ENCODE measurements around the gene SETDB2.

SETDB2 gene

DNA sequence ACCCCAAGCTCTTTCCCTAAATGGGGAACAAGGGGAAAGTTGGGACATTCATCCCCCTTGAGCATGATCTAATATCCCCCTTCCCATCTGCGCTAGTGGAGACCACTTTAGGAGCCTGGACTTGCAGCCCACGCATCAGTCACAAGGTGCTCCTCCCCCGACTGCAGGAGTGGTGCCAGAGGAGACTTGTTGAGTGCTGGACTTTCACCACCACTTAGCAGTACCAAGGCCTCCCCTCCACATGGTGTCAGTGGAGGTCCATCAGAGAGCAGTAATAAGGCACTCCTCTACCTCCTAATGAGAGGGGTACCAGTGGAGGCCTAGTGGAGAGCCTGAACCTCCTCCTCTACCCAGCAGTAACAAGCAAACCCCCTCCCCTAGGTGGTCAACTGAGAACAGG lies 22.7 kb upstream of the SETDB2 start:
- no peak overlapping the region for H3K27ac ChIP-seq
- DNase-seq (ENCODE audit: low spot score), result no peak
- POLR2A ChIA-PET (ENCODE audit: low non-redundant PET), result no interaction called here
- CTCF ChIA-PET, result no interaction called here
- TF ChIP-seq, protein P1, sequence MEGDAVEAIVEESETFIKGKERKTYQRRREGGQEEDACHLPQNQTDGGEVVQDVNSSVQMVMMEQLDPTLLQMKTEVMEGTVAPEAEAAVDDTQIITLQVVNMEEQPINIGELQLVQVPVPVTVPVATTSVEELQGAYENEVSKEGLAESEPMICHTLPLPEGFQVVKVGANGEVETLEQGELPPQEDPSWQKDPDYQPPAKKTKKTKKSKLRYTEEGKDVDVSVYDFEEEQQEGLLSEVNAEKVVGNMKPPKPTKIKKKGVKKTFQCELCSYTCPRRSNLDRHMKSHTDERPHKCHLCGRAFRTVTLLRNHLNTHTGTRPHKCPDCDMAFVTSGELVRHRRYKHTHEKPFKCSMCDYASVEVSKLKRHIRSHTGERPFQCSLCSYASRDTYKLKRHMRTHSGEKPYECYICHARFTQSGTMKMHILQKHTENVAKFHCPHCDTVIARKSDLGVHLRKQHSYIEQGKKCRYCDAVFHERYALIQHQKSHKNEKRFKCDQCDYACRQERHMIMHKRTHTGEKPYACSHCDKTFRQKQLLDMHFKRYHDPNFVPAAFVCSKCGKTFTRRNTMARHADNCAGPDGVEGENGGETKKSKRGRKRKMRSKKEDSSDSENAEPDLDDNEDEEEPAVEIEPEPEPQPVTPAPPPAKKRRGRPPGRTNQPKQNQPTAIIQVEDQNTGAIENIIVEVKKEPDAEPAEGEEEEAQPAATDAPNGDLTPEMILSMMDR (conservative IDR thresholded peaks at IDR 0.05; ENCODE audit: low read depth), result no peak

DNA sequence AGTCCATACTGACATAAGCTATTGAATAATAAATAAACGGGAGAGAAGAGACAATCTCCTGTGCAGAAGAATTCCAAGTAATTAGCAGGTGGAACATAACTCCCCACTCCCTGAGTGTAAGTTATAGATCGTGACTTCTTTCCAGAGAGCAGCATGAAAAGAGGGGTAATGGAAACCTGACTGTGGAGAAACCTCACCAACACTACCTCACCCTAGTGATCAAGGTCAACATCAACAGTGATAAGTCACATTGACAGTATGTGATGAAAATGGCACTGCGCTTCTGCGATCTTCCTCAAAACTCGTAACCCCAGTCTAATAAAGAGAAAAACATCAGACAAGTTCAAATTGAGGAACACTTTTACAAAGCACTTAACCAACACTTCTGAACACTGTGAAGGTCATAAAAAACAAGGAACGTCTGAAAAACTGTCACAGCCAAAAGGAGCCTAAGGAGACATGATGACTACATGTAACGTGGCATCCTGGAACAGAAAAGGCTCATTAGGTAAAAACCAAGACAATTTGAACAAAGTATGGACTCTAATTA lies 20.0 kb upstream of the SETDB2 start:
- DNase-seq (ENCODE audit: low spot score), result no peak
- H3K27ac ChIP-seq, result no peak overlapping the region
- POLR2A ChIA-PET (ENCODE audit: low non-redundant PET), result no interaction called here
- TF ChIP-seq, protein P1 (conservative IDR thresholded peaks at IDR 0.05; ENCODE audit: low read depth), result no peak
- CTCF ChIA-PET, result no interaction called here

DNA sequence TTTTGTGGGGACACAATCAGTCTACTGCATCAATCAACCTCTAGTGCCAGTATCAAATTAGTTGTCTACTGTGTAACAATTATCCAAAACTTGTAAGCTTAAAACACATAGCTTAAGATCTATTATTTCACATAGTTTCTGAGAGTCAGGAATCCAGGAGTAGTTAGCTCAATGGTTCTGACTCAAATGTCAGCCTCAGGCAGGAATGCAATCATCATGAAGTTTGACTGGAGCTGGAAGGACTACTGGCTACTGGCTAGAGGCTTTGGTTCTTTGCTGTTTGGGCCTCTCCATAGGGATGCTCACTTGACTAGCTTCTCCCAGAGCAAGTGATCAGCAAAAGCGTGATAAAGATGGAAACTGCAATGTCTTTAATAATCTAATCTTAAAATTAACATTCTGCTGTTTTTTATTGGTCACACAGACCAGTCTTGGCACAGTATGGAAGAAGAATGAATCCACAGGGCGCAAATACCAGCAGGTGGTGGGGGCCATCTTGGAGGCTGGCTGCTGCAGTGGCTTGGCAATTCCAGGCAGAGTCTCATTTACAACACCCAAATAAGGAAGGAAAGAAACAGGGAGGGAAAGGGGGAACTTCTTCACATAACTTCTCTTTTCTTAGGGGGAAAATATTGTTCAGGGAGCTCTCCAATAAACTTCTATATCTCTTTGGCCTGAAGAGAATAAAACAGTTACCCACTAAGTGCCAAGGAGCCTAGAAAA lies 15.9 kb upstream of the SETDB2 start:
- CTCF ChIA-PET, result interaction anchor here (0.6 to 1.1 kb wide), 2 partner anchors 128 to 790 kb away, joined by 3 read pairs; no protein-coding TSS in a partner anchor
- no peak for DNase-seq (ENCODE audit: low spot score)
- TF ChIP-seq, protein P1 (conservative IDR thresholded peaks at IDR 0.05; ENCODE audit: low read depth), result no peak
- no peak overlapping the region for H3K27ac ChIP-seq
- POLR2A ChIA-PET (ENCODE audit: low non-redundant PET), result no interaction called here

DNA sequence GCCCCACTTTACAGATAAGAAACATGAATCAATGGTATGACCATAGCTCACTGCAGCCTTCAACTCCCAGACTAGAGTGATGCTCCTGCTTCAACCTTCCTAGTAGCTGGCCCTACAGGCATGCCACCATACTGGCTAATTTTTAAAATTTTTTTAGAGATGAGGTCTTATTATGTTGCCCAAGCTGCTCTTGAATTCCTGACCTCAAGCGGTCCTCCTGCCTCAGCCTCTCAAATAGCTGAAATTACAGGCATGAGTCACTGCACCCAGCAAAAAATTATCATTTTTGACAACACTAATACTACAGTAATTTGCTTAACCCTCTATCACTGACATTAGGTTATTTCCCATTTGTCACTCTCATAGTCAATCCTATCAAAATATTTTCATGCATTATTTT lies 15.0 kb upstream of the SETDB2 start:
- no peak overlapping the region for H3K27ac ChIP-seq
- DNase-seq (ENCODE audit: low spot score), result no peak
- TF ChIP-seq, protein P1 (conservative IDR thresholded peaks at IDR 0.05; ENCODE audit: low read depth), result no peak
- ChIA-PET POLR2A (ENCODE audit: low non-redundant PET) (no interaction called here), CTCF (no interaction called here)

DNA sequence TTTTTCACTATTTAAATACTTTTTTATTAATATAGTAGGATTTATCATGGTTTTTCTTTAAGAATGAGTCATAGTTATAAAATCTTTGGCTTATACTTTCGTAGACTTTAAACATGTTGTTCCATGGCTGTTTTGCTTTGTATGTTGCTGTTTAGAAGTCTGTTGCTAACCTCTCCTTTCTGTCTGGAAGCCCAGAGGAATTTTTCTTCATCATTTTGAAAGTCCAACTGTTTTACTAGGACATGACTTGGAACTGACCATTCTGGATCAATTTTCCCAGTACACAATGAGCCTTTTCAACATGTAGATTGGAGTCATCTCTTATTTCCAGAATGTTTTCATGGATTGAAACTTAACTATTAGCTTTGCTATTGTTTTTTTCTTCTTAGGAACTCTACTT lies 8.1 kb upstream of the SETDB2 start:
- TF ChIP-seq, protein P1 (conservative IDR thresholded peaks at IDR 0.05; ENCODE audit: low read depth), result no peak
- DNase-seq (ENCODE audit: low spot score), result no peak
- CTCF ChIA-PET, result interaction anchor here (0.6 kb wide), 1 partner anchor 219 kb away, joined by 4 read pairs; no protein-coding TSS in a partner anchor
- H3K27ac ChIP-seq, result no peak overlapping the region
- POLR2A ChIA-PET (ENCODE audit: low non-redundant PET), result no interaction called here

DNA sequence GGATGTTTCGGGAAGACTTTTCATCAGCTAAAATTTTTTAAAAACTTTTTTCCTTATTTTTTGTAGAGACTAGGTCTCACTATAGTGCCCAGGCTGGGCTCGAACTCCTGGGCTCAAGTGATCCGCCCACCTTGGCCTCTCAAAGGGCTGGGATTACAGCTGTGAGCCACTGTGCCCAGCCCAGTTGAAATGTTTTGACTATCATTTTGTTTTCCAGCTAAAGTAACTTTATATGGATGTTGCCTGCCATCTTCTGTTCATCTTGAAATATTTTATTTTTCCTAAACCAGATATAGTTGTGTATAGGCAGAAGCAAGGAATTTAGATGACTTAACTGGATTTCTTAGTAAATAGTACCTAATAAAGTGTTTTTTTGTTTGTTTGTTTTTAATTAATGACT lies 7.2 kb upstream of the SETDB2 start:
- no peak for DNase-seq (ENCODE audit: low spot score)
- ChIA-PET POLR2A (ENCODE audit: low non-redundant PET) (no interaction called here), CTCF (interaction anchor here (0.6 to 0.8 kb wide), 3 partner anchors 122 to 148 kb away, joined by 3 to 4 read pairs (median 3); no protein-coding TSS in a partner anchor)
- H3K27ac ChIP-seq, result no peak overlapping the region
- TF ChIP-seq, protein P1 (conservative IDR thresholded peaks at IDR 0.05; ENCODE audit: low read depth), result no peak

Data from RWPE1 (cell line).